ENCODE measurements around the gene TTLL8. TPM values are rescaled to one million over a fixed set of nuclear protein-coding genes. Genes with fewer than 3 reads are reported as not detected.

The TTLL8 gene
- total RNA-seq, 4 donors from 2014 or later: not detected

DNA sequence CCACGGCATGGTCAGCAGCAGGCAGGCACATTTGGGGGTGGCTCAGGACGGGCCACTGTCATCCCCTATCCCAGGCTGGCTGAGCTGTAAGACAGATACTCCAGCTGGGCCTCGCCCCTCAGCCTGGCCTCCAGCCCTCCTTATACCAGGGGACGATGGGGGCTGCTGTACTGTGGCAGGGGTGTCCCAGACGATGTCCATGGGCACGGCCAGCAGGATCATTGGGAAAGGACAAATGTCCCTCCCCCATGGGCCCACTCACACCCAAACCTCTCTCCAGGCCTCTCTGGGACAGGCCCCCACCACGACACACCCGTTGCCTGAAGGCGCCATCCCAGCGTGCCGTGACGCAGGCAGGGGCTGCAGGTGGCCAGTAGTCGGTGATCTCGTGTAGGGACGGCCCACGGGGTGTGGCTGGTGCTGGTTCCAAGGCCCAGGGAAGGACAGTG lies 44.0 kb downstream of the TTLL8 start:
- 66% methylated on average over 5 of the region's 16 CpGs for WGBS
- Histone ChIP-seq H3K27me3 (peaks cover 94% of the 10 kb centered on the region), H3K9me3 (no peaks in the 10 kb centered on the region), H3K36me3 (no peaks in the 10 kb centered on the region), H3K4me1 (peaks cover 38% of the 10 kb centered on the region), H3K27ac (no peak overlapping the region), H3K4me3 (no peak overlapping the region)
- DNase-seq (ENCODE audit: low spot score in 2 of 2): peak in 1 of 2 donors; percentile 57
- no peak for TF ChIP-seq EP300 (IDR thresholded peaks at IDR 0.05)
- TF ChIP-seq POLR2A (IDR thresholded peaks at IDR 0.05): no peak
- TF ChIP-seq, protein P1, sequence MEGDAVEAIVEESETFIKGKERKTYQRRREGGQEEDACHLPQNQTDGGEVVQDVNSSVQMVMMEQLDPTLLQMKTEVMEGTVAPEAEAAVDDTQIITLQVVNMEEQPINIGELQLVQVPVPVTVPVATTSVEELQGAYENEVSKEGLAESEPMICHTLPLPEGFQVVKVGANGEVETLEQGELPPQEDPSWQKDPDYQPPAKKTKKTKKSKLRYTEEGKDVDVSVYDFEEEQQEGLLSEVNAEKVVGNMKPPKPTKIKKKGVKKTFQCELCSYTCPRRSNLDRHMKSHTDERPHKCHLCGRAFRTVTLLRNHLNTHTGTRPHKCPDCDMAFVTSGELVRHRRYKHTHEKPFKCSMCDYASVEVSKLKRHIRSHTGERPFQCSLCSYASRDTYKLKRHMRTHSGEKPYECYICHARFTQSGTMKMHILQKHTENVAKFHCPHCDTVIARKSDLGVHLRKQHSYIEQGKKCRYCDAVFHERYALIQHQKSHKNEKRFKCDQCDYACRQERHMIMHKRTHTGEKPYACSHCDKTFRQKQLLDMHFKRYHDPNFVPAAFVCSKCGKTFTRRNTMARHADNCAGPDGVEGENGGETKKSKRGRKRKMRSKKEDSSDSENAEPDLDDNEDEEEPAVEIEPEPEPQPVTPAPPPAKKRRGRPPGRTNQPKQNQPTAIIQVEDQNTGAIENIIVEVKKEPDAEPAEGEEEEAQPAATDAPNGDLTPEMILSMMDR (IDR thresholded peaks at IDR 0.05): no peak
- no peak for TF ChIP-seq POLR2AphosphoS5 (IDR thresholded peaks at IDR 0.05)

DNA sequence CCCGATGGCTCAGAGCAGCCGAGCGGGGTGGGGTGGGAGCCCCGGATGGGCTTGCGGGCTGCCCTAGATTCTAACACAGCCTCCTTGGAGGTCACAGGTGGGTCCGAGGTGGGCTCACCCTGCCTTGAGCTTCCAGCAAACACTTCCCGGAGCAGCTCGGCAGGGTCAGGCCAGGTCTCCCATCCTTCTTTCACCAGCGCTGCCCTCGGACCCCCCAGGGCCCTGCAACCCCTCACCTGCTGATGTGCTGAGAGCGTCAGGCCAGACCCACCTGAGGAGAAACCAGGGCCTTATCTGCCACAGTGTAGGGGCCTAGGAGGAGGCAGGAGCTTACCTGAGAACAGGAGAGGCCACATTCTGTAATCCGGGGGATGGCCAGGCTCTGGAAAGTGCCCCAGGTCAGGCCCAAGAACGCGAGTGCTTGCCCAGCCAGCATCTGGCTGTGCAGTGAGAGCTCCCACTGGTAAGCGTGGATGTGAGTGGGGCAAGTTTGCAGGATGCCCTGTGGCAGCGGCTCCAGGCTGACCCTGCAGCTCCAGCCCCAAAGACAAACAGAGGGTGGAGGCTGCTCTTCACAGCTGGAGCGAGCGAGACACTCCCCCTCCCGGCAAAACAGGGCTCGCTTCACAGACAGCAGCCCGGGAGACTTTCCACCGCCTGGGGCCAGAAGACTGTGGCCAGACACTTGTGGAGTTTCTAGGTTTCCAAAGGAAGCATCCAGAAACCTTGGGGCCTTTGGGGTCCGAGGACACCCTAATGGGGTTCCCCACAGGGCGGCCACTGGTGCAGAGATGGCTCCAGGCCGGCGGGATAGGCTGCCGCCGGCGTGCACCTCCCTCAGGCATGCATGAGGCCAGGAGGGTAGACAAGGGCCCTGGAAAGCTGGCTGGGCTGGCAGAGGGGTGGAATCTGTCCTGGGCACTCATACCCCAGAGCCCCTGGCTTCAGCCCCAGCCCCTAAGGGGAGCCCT lies 45.6 kb downstream of the TTLL8 start, which contains the start of gene IL17REL:
Gene IL17REL, minus strand, starts transcription at position 555 of the 971 bp plus-strand sequence. Its CDS starts 119 bp downstream, at position 436.
- Histone ChIP-seq H3K4me1 (peaks cover 38% of the 10 kb centered on the region), H3K27me3 (peaks cover 87% of the 10 kb centered on the region), H3K4me3 (no peak within 1 kb of the TSS), H3K9me3 (no peaks in the 10 kb centered on the region), H3K36me3 (no peaks in the 10 kb centered on the region), H3K27ac (no peak within 1 kb of the TSS)
- 64% methylated on average over 17 of the region's 29 CpGs for WGBS
- TF ChIP-seq, protein P1 (IDR thresholded peaks at IDR 0.05): peak in 1 of 2 donors; percentile 6
- TF ChIP-seq EP300 (IDR thresholded peaks at IDR 0.05): no peak
- no peak for DNase-seq (ENCODE audit: low spot score in 2 of 2)

DNA sequence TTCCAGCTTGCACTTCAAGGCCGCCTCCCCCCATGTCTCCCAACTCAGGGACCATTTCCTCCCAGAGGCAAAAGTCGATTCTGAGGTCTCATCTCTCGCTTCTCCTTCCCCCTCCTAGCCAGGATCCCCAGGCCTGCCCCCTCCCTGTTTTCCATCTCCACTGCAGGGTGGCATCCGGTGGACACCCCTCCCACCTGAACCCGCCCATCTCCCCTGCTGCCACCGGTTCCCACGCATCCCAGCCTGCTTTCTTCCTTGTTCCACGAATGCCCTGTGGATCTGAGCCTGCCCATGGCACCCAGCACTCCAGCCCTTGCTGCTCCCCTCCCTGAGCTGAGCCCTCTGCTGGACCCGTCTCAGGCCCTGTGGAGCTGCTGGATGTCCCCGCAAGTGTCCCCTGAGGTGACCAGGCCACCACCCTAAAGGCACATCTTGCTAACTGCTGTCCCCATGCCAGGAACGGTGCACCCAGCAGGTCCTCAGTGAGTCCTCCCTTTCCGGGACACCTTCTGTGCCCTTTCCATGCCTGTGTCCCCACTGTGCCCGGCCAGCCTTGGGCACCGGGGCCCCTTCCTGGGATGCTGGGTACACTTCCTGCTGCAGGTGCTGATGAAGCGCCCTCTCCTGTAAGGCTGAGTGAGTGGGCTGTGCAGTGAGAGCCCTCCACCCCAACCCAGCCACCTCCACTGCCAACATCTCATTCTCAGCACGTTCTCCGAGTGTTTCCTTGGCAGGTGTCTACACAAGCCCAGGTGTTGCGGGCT lies 46.5 kb downstream of the TTLL8 start:
- TF ChIP-seq POLR2A (IDR thresholded peaks at IDR 0.05) (no peak), EP300 (IDR thresholded peaks at IDR 0.05) (no peak), POLR2AphosphoS5 (IDR thresholded peaks at IDR 0.05) (no peak)
- TF ChIP-seq, protein P1 (IDR thresholded peaks at IDR 0.05): no peak
- Histone ChIP-seq H3K4me1 (peaks cover 38% of the 10 kb centered on the region), H3K9me3 (no peaks in the 10 kb centered on the region), H3K27ac (no peak overlapping the region), H3K27me3 (peaks cover 78% of the 10 kb centered on the region), H3K4me3 (no peak overlapping the region), H3K36me3 (no peaks in the 10 kb centered on the region)
- WGBS: 37% methylated on average over 14 of the region's 18 CpGs
- peak in 1 of 2 donors; percentile 57 for DNase-seq (ENCODE audit: low spot score in 2 of 2)

DNA sequence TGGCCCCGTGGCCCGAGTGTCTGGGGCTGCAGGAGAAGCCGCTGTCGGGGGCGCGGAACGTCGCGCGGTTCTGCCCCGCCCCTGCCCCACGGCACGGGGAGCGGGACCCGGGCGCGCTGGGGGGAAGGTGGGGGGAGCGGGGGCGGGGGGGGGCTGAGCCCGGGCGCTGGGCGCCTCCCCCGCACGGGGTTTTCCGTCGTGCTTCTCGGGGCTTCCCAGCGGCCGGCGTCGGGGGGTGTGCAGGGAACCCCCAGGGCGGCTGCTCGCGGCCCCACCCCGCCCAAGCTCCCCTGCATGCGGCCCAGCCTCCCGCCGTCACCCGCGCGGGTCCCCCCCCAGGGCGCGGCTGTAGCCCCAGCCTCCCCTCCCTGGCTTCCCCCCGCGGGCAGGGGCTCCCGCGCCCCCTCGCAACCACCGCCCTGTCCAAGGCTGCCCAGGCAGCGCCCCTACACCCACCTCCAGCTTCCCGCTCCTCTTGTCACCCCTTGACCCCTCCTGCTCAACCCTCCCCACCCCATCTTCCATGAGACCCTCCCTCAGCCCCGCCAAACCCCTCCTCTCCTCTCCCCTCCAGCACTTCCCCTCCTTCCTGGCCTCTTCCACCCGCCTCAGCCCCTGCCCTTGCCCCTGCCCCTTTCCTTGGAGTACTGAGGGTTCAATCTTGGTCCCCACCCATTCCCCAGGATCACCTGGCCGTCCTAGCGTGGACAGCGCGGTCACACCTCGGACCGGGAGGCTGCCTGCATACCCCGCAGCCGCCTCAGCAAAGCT lies 47.2 kb downstream of the TTLL8 start:
- DNase-seq (ENCODE audit: low spot score in 2 of 2): no peak
- H3K27me3 ChIP-seq: peaks cover 71% of the 10 kb centered on the region
- peaks cover 34% of the 10 kb centered on the region for H3K4me1 ChIP-seq
- 6% methylated on average over 18 of the region's 61 CpGs for WGBS
- peak overlapping the region; percentile 37 for H3K4me3 ChIP-seq
- TF ChIP-seq POLR2AphosphoS5 (IDR thresholded peaks at IDR 0.05) (no peak), EP300 (IDR thresholded peaks at IDR 0.05) (no peak), POLR2A (IDR thresholded peaks at IDR 0.05) (no peak)
- TF ChIP-seq, protein P1 (IDR thresholded peaks at IDR 0.05): no peak
- H3K36me3 ChIP-seq: no peaks in the 10 kb centered on the region
- H3K9me3 ChIP-seq: no peaks in the 10 kb centered on the region
- no peak overlapping the region for H3K27ac ChIP-seq
